SK-N-MC (cell line): ENCODE measurements around the gene DNAJB1.
"Not testable (repeated sequence)": the region's sequence is repeated elsewhere in the genome, so short reads cannot be mapped to it uniquely, and the experiment has no call there.

Experiments
- DNase-seq: peaks from one replicate; pipeline ENCODE4 v3.0.0-alpha.2; 2011; ENCODE audit warnings: low read depth, low spot score
- H3K27ac ChIP-seq: fragments of 200-600 bp; sonication (generic); 2 replicates; pipeline ENCODE4 v1.5.1; 2016; ENCODE audit warnings: mixed run types
- H3K36me3 ChIP-seq: fragments of 200-600 bp; sonication (generic); 2 replicates; pipeline ENCODE4 v1.6.1; 2017; ENCODE audit warnings: antibody characterized with exemption, low read length, mixed read lengths; ENCODE audit not compliant: insufficient read depth
- H3K4me3 ChIP-seq: fragments of 200-600 bp; sonication (generic); 2 replicates; pipeline ENCODE4 v1.5.1; 2016
- H3K9ac ChIP-seq: fragments of 200-600 bp; sonication (generic); 2 replicates; pipeline ENCODE4 v1.8.0; 2017; ENCODE audit warnings: mixed run types, mixed read lengths; ENCODE audit not compliant: insufficient read length
- H3K9me3 ChIP-seq: fragments of 200-600 bp; sonication (generic); 2 replicates; pipeline ENCODE4 v1.6.1; 2017; ENCODE audit warnings: low read depth, mild to moderate bottlenecking, antibody characterized with exemption, low read length, moderate library complexity, mixed read lengths
- EZH2 ChIP-seq: fragments of 200-600 bp; sonication (generic); IDR thresholded peaks from one replicate; pipeline ENCODE4 v1.6.1; 2017; ENCODE audit warnings: antibody characterized with exemption
- FOXP2 ChIP-seq: optimal IDR thresholded peaks from 2 replicates; pipeline ENCODE3; 2011; ENCODE audit warnings: mild to moderate bottlenecking, moderate library complexity; ENCODE audit not compliant: insufficient read depth; ENCODE audit errors: extremely low read length, control extremely low read depth
- POLR2AphosphoS5 ChIP-seq: IDR thresholded peaks from 2 replicates; pipeline ENCODE4 v1.6.1; 2012; ENCODE audit warnings: mild to moderate bottlenecking, low read depth, low read length, borderline replicate concordance

Gene DNAJB1

GRCh38 chr19:14510311-14511228, 7.6 kb downstream of the DNAJB1 start:
- no peak overlapping the region for H3K4me3 ChIP-seq
- H3K9ac ChIP-seq: no peak overlapping the region
- no peak overlapping the region for H3K27ac ChIP-seq
- DNase-seq: no peak
- no peak for TF ChIP-seq EZH2
- no peak for TF ChIP-seq FOXP2
- no peak for TF ChIP-seq POLR2AphosphoS5
- H3K36me3 ChIP-seq: peaks cover 16% of the 10 kb centered on the region
- H3K9me3 ChIP-seq: no peaks in the 10 kb centered on the region

- no peak for TF ChIP-seq POLR2AphosphoS5
- TF ChIP-seq FOXP2: no peak
- H3K27ac ChIP-seq: no peak overlapping the region
- no peak overlapping the region for H3K4me3 ChIP-seq
- DNase-seq: no peak
- no peaks in the 10 kb centered on the region for H3K36me3 ChIP-seq
- H3K9me3 ChIP-seq: no peaks in the 10 kb centered on the region
- H3K9ac ChIP-seq: no peak overlapping the region
Measured at GRCh38 chr19:14507704-14508542, 10.3 kb downstream of the DNAJB1 start.

GRCh38 chr19:14505488-14506239, 12.5 kb downstream of the DNAJB1 start:
- TF ChIP-seq FOXP2 (no peak), POLR2AphosphoS5 (no peak), EZH2 (no peak)
- DNase-seq: no peak
- Histone ChIP-seq H3K9ac (no peak overlapping the region), H3K27ac (no peak overlapping the region), H3K4me3 (no peak overlapping the region), H3K9me3 (no peaks in the 10 kb centered on the region), H3K36me3 (no peaks in the 10 kb centered on the region)

GRCh38 chr19:14504575-14504974, 13.6 kb downstream of the DNAJB1 start:
- H3K4me3 ChIP-seq, H3K27ac ChIP-seq, H3K9ac ChIP-seq, H3K36me3 ChIP-seq, DNase-seq, H3K9me3 ChIP-seq: not testable (repeated sequence)

GRCh38 chr19:14503285-14503684, 14.9 kb downstream of the DNAJB1 start:
- H3K9ac ChIP-seq: no peak overlapping the region
- no peak for DNase-seq
- H3K27ac ChIP-seq: no peak overlapping the region
- no peak overlapping the region for H3K4me3 ChIP-seq
- H3K36me3 ChIP-seq: no peaks in the 10 kb centered on the region
- no peak for TF ChIP-seq POLR2AphosphoS5
- TF ChIP-seq FOXP2: no peak
- TF ChIP-seq EZH2: no peak
- H3K9me3 ChIP-seq: no peaks in the 10 kb centered on the region

- no peak for DNase-seq
- Histone ChIP-seq H3K36me3 (no peaks in the 10 kb centered on the region), H3K4me3 (no peak overlapping the region), H3K27ac (no peak overlapping the region), H3K9me3 (no peaks in the 10 kb centered on the region), H3K9ac (no peak overlapping the region)
- TF ChIP-seq POLR2AphosphoS5 (no peak), EZH2 (no peak), FOXP2 (no peak)
Measured at GRCh38 chr19:14502334-14503092, 15.7 kb downstream of the DNAJB1 start.

GRCh38 chr19:14497228-14497921, 20.8 kb downstream of the DNAJB1 start:
- TF ChIP-seq FOXP2 (no peak), EZH2 (no peak), POLR2AphosphoS5 (no peak)
- no peak overlapping the region for H3K9ac ChIP-seq
- H3K4me3 ChIP-seq: no peak overlapping the region
- no peaks in the 10 kb centered on the region for H3K9me3 ChIP-seq
- no peaks in the 10 kb centered on the region for H3K36me3 ChIP-seq
- no peak overlapping the region for H3K27ac ChIP-seq
- no peak for DNase-seq

GRCh38 chr19:14496834-14497227, 21.4 kb downstream of the DNAJB1 start:
- no peaks in the 10 kb centered on the region for H3K36me3 ChIP-seq
- H3K4me3 ChIP-seq: peak overlapping the region; percentile 79
- no peak overlapping the region for H3K9ac ChIP-seq
- 0 out of 2 replicates have a peak overlapping the region, but pooled peaks have one; percentile 35 for H3K27ac ChIP-seq
- DNase-seq: no peak
- TF ChIP-seq FOXP2 (no peak), EZH2 (no peak), POLR2AphosphoS5 (no peak)
- H3K9me3 ChIP-seq: no peaks in the 10 kb centered on the region
